ENCODE measurements around the gene CUL9.

DNA sequence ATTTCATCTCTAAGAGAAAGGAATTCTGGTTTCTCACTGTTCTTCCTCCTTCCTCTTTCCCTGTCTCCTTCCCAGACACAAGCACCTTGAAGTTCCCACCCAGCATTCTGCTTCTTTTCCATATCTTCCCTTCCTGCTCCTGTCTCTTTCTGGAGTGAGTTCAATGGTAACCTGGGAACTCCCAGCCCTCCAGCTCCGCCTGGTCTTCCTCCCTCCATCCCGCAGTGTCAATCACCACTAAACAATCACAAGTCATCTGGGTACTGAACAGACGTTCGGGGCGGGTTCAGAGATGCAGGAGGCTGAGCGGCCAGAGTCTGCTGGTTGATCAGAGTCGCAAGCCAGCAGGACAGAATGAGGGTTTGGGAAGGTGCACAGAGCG lies 69.0 kb downstream of the CUL9 start:
- TF ChIP-seq, protein P1, sequence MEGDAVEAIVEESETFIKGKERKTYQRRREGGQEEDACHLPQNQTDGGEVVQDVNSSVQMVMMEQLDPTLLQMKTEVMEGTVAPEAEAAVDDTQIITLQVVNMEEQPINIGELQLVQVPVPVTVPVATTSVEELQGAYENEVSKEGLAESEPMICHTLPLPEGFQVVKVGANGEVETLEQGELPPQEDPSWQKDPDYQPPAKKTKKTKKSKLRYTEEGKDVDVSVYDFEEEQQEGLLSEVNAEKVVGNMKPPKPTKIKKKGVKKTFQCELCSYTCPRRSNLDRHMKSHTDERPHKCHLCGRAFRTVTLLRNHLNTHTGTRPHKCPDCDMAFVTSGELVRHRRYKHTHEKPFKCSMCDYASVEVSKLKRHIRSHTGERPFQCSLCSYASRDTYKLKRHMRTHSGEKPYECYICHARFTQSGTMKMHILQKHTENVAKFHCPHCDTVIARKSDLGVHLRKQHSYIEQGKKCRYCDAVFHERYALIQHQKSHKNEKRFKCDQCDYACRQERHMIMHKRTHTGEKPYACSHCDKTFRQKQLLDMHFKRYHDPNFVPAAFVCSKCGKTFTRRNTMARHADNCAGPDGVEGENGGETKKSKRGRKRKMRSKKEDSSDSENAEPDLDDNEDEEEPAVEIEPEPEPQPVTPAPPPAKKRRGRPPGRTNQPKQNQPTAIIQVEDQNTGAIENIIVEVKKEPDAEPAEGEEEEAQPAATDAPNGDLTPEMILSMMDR (optimal IDR thresholded peaks at IDR 0.05 in 1 of 3, IDR thresholded peaks at IDR 0.05 in 1 of 3, conservative IDR thresholded peaks at IDR 0.05 in 1 of 3; ENCODE audit: extremely low read depth in 1 of 3, insufficient read depth in 2 of 3, low read length in 3 of 3) = no peak
- no peak for TF ChIP-seq EZH2 (IDR thresholded peaks at IDR 0.05; ENCODE audit: low read length)
